Putamen (tissue), 1 donor: ENCODE results near the gene RYR2.

ENCODE experiments used
- DNase-seq: peaks from one replicate; pipeline ENCODE4 v3.0.0-alpha.2; 2016; ENCODE audit warnings: low spot score

Gene RYR2

GRCh38 chr1:237672748-237673147, 630.8 kb downstream of the RYR2 start:
- no peak for DNase-seq

- no peak for DNase-seq
These were observed 631.6 kb downstream of the RYR2 start for GRCh38 chr1:237673631-237674030.

GRCh38 chr1:237677979-237678378, 636.0 kb downstream of the RYR2 start:
- DNase-seq, result no peak

- no peak for DNase-seq
These were observed 637.7 kb downstream of the RYR2 start for GRCh38 chr1:237679687-237680086.

GRCh38 chr1:237681210-237681609, 639.2 kb downstream of the RYR2 start:
- no peak for DNase-seq

- DNase-seq, result no peak
These were observed 642.3 kb downstream of the RYR2 start for GRCh38 chr1:237684236-237684635.

GRCh38 chr1:237685551-237685950, 643.6 kb downstream of the RYR2 start:
- no peak for DNase-seq

GRCh38 chr1:237687804-237688203, 645.8 kb downstream of the RYR2 start:
- DNase-seq, result no peak

- no peak for DNase-seq
These were observed 648.7 kb downstream of the RYR2 start for GRCh38 chr1:237690656-237691055.

- no peak for DNase-seq
These were observed 650.3 kb downstream of the RYR2 start for GRCh38 chr1:237692255-237692654.

- no peak for DNase-seq
These were observed 653.9 kb downstream of the RYR2 start for GRCh38 chr1:237695878-237696277.

- no peak for DNase-seq
These were observed 658.2 kb downstream of the RYR2 start for GRCh38 chr1:237700181-237700580.

GRCh38 chr1:237701534-237701933, 659.5 kb downstream of the RYR2 start:
- DNase-seq, result no peak

- no peak for DNase-seq
These were observed 660.2 kb downstream of the RYR2 start for GRCh38 chr1:237702161-237702560.

GRCh38 chr1:237705462-237705861, 663.5 kb downstream of the RYR2 start:
- DNase-seq, result no peak

GRCh38 chr1:237709355-237709754, 667.4 kb downstream of the RYR2 start:
- no peak for DNase-seq

- DNase-seq, result no peak
These were observed 669.3 kb downstream of the RYR2 start for GRCh38 chr1:237711281-237711680.

- DNase-seq, result no peak
These were observed 670.1 kb downstream of the RYR2 start for GRCh38 chr1:237712082-237712481.

GRCh38 chr1:237712586-237713157, 670.7 kb downstream of the RYR2 start:
- DNase-seq, result no peak

GRCh38 chr1:237713916-237714315, 671.9 kb downstream of the RYR2 start:
- DNase-seq, result no peak

GRCh38 chr1:237717106-237717505, 675.1 kb downstream of the RYR2 start:
- DNase-seq, result no peak

GRCh38 chr1:237730826-237731350, 688.9 kb downstream of the RYR2 start:
- no peak for DNase-seq

GRCh38 chr1:237732657-237733056, 690.7 kb downstream of the RYR2 start:
- DNase-seq, result no peak

- DNase-seq, result no peak
These were observed 694.5 kb downstream of the RYR2 start for GRCh38 chr1:237736372-237737029.
